Activated T-cell treated with anti-CD3 and anti-CD28 coated beads, Interleukin-2, amount 50 U/mL, for 1 hour (primary cell): ENCODE data around the gene USP17L17.
"Not testable (repeated sequence)": the region's sequence is repeated elsewhere in the genome, so short reads cannot be mapped to it uniquely, and the experiment has no call there.

ENCODE experiments used
- DNase-seq: peaks from one replicate; pipeline ENCODE4 v3.0.0-alpha.2; 2020

The USP17L17 gene, protein sequence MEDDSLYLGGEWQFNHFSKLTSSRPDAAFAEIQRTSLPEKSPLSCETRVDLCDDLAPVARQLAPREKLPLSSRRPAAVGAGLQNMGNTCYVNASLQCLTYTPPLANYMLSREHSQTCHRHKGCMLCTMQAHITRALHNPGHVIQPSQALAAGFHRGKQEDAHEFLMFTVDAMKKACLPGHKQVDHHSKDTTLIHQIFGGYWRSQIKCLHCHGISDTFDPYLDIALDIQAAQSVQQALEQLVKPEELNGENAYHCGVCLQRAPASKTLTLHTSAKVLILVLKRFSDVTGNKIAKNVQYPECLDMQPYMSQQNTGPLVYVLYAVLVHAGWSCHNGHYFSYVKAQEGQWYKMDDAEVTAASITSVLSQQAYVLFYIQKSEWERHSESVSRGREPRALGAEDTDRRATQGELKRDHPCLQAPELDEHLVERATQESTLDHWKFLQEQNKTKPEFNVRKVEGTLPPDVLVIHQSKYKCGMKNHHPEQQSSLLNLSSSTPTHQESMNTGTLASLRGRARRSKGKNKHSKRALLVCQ

GRCh38 chr4:9243579-9243978, at the start of gene USP17L17:
Gene USP17L17, plus strand, starts transcription at chr4:9243879. Its CDS starts 0 bp downstream, at chr4:9243879.
- DNase-seq, result not testable (repeated sequence)

DNA sequence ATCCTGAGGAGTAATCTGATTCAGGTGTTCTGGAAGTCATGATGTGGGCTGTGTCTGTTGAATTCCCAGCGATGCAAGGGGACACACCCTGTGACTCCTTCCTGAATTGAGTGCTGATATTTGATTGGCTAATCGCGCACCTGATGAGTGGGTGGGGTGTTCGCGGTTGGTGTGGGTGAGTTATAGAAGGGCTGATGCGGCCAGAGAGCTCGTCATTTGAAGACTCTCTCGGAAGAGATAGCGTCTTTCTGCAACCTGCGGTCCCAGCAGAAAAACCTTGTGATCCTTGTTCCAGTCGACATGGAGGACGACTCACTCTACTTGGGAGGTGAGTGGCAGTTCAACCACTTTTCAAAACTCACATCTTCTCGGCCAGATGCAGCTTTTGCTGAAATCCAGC, 33.3 kb upstream of the USP17L17 start, which contains the start of gene USP17L10:
USP17L10 (plus strand) TSS at position 301 of the 400 bp plus-strand sequence; CDS start at position 301, 0 bp downstream.
- DNase-seq, result not testable (repeated sequence)

- not testable (repeated sequence) for DNase-seq
Observed at GRCh38 chr4:9214701-9215100, 29.0 kb upstream of the USP17L17 start.

GRCh38 chr4:9215105-9215504, 28.6 kb upstream of the USP17L17 start, which contains the start of gene USP17L11:
Gene USP17L11, plus strand, starts transcription at chr4:9215405. Its CDS starts 0 bp downstream, at chr4:9215405.
- DNase-seq, result not testable (repeated sequence)

DNA sequence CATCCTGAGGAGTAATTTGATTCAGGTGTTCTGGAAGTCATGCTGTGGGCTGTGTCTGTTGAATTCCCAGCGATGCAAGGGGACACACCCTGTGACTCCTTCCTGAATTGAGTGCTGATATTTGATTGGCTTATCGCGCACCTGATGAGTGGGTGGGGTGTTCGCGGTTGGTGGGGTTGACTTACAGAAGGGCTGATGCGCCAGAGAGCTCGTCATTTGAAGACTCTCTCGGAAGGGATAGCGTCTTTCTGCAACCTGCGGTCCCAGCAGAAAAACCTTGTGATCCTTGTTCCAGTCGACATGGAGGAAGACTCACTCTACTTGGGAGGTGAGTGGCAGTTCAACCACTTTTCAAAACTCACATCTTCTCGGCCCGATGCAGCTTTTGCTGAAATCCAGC, 23.8 kb upstream of the USP17L17 start, which contains the start of gene USP17L12:
USP17L12 (plus strand) TSS at position 301 of the 400 bp plus-strand sequence; CDS start at position 301, 0 bp downstream.
- DNase-seq, result not testable (repeated sequence)

DNA sequence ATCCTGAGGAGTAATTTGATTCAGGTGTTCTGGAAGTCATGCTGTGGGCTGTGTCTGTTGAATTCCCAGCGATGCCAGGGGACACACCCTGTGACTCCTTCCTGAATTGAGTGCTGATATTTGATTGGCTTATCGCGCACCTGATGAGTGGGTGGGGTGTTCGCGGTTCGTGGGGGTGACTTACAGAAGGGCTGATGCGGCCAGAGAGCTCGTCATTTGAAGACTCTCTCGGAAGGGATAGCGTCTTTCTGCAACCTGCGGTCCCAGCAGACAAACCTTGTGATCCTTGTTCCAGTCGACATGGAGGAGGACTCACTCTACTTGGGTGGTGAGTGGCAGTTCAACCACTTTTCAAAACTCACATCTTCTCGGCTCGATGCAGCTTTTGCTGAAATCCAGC, 19.1 kb upstream of the USP17L17 start, which contains the start of gene USP17L13:
USP17L13 (plus strand) TSS at position 301 of the 400 bp plus-strand sequence; CDS start at position 301, 0 bp downstream.
- DNase-seq, result not testable (repeated sequence)

DNA sequence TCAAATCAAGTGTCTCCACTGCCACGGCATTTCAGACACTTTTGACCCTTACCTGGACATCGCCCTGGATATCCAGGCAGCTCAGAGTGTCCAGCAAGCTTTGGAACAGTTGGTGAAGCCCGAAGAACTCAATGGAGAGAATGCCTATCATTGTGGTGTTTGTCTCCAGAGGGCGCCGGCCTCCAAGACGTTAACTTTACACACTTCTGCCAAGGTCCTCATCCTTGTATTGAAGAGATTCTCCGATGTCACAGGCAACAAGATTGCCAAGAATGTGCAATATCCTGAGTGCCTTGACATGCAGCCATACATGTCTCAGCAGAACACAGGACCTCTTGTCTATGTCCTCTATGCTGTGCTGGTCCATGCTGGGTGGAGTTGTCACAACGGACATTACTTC, 13.4 kb upstream of the USP17L17 start:
- not testable (repeated sequence) for DNase-seq

DNA sequence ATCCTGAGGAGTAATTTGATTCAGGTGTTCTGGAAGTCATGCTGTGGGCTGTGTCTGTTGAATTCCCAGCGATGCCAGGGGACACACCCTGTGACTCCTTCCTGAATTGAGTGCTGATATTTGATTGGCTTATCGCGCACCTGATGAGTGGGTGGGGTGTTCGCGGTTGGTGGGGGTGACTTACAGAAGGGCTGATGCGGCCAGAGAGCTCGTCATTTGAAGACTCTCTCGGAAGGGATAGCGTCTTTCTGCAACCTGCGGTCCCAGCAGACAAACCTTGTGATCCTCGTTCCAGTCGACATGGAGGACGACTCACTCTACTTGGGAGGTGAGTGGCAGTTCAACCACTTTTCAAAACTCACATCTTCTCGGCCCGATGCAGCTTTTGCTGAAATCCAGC, 9.6 kb upstream of the USP17L17 start, which contains the start of gene USP17L15:
USP17L15 (plus strand) TSS at position 301 of the 400 bp plus-strand sequence; CDS start at position 301, 0 bp downstream.
- not testable (repeated sequence) for DNase-seq

- DNase-seq, result not testable (repeated sequence)
Observed at GRCh38 chr4:9238461-9238860, 5.2 kb upstream of the USP17L17 start.

- not testable (repeated sequence) for DNase-seq
Observed at GRCh38 chr4:9247953-9248680, 4.4 kb downstream of the USP17L17 start, which contains the start of gene USP17L18. Gene USP17L18, plus strand, starts transcription at chr4:9248630. Its CDS starts 0 bp downstream, at chr4:9248630.

- DNase-seq, result not testable (repeated sequence)
Observed at GRCh38 chr4:9253078-9253477, 9.4 kb downstream of the USP17L17 start, which contains the start of gene USP17L19. Gene USP17L19, plus strand, starts transcription at chr4:9253378. Its CDS starts 0 bp downstream, at chr4:9253378.

- not testable (repeated sequence) for DNase-seq
Observed at GRCh38 chr4:9257824-9258223, 14.1 kb downstream of the USP17L17 start, which contains the start of gene USP17L20. Gene USP17L20, plus strand, starts transcription at chr4:9258124. Its CDS starts 0 bp downstream, at chr4:9258124.

- not testable (repeated sequence) for DNase-seq
Observed at GRCh38 chr4:9262572-9262971, 18.9 kb downstream of the USP17L17 start, which contains the start of gene USP17L21. Gene USP17L21, plus strand, starts transcription at chr4:9262872. Its CDS starts 0 bp downstream, at chr4:9262872.

GRCh38 chr4:9267319-9267718, 23.6 kb downstream of the USP17L17 start, which contains the start of gene USP17L22:
Gene USP17L22, plus strand, starts transcription at chr4:9267619. Its CDS starts 0 bp downstream, at chr4:9267619.
- not testable (repeated sequence) for DNase-seq

GRCh38 chr4:9271719-9272118, 28.0 kb downstream of the USP17L17 start:
- DNase-seq, result peak; percentile 18
